GM12874 (cell line): ENCODE measurements around the gene PCSK4.

Experiments
- CTCF ChIP-seq: IDR thresholded peaks from 2 replicates; pipeline ENCODE4 v1.5.1; 2011; ENCODE audit warnings: low read depth, mild to moderate bottlenecking, control low read depth, low read length, moderate library complexity; ENCODE audit not compliant: insufficient read depth

PCSK4 gene

GRCh38 chr19:1490311-1491113, at the start of gene PCSK4:
Gene PCSK4 (minus strand): TSS chr19:1490350. CDS start chr19:1490346, 4 bp downstream.
- TF ChIP-seq CTCF = no peak

- TF ChIP-seq CTCF = no peak
Observed at GRCh38 chr19:1538978-1539377, 48.8 kb upstream of the PCSK4 start.

- TF ChIP-seq CTCF = no peak
Observed at GRCh38 chr19:1534972-1535371, 44.8 kb upstream of the PCSK4 start.

GRCh38 chr19:1533510-1534150, 43.5 kb upstream of the PCSK4 start:
- no peak for TF ChIP-seq CTCF

GRCh38 chr19:1532003-1532402, 41.9 kb upstream of the PCSK4 start:
- no peak for TF ChIP-seq CTCF

- TF ChIP-seq CTCF = no peak
Observed at GRCh38 chr19:1531587-1531986, 41.4 kb upstream of the PCSK4 start.

- TF ChIP-seq CTCF = no peak
Observed at GRCh38 chr19:1529430-1529816, 39.3 kb upstream of the PCSK4 start.
